GM18907 (cell line): ENCODE data around the gene PLA2G4F.

Experiments
- ATAC-seq: cut with Tn5 transposase; IDR thresholded peaks from one replicate; pipeline ENCODE4 v1.9.1; 2021; ENCODE audit warnings: mild to moderate bottlenecking, moderate library complexity; ENCODE audit not compliant: unreplicated experiment

The PLA2G4F gene

DNA sequence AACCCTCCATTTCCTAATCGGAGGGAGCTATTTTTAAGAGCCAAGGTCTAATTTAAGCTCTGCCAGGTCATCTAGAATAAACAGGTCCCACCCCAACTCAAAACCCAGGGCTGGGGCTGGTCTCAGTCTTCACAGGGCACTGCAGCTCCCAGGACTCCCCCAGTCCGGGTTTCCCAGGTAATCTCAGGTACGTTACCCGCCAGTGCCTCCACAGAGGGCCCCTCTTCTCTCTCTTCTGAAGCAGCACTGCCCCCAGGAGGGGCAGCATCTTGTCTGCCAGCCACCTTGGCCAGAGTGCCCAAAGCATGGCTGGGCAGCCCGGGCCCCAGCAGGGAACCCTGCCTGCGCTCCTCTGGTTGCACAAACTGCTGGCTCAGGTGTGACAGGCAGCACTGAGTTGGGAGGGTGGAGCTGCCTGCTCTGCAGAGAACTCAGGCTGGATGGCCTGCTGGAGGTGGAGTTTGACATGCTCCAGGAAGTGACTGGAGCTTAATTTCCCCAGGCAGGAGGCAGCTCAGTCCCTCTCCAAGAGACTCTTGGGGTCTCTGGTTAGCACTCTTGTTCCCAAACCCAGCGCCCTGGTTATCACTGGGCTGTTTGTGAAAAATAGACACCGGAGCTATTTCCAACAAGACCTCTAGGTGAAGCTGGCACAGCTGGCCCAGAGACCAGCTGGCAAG lies at the start of gene PLA2G4F:
Gene PLA2G4F, minus strand, starts transcription at position 394 of the 680 bp plus-strand sequence. Its CDS starts 87 bp downstream, at position 307.
- no peak for ATAC-seq

DNA sequence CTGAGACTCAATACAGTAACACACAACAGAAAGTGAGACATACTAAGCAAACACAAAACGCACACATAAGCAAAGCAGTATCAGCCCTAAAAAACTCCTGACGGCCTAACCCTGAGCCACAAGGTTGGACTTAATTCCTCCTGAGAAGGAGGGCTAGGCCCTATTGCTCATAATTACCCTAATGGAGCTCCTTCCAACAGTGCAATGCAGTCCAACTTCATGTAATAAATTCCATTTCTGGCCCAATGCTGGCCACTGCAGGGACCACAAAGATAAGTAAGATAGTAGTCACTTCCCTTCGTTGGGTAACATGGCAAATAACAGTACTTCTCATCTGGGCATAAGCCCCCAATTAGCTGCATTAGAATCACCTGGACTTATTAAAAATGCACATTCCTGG lies 47.5 kb upstream of the PLA2G4F start:
- no peak for ATAC-seq

GRCh38 chr15:42202653-42203052 lies 46.2 kb upstream of the PLA2G4F start:
- ATAC-seq: no peak

DNA sequence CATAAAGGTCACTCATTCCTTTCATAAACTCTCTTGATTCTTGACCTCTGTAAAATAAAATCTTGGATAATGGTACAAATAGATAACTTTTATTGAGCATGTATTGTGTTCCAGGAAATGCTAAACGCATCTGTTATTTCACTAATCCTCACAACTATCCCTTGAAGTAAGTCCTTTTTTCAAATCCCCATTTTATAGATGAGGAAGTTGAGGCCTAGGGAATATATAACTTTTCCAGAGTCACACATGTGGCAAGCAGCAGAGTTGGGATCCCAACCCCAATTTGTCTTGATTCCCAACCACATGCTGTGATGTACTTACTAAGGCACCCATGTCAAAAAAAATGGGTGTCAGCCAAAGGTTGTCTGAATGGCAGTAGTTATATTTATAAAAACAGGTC lies 45.4 kb upstream of the PLA2G4F start:
- no peak for ATAC-seq

DNA sequence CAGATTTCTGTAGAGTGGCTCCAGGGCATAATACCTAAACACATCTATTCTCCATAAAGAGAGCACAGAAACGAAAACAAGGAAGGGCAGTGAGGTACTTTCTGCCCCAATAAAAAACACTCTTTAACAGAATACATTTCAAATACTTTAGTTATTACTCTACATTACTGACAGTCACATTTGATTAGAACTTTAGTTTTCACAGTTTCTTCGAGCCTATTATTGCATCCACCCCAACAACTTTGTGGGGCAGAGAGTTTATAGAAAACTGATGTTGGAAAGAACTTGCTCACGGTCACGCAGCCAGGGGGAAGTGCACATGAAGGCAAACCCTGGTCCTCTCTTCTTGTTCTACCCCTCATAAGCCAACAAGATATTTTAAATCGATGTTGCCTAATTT lies 42.7 kb upstream of the PLA2G4F start:
- no peak for ATAC-seq

DNA sequence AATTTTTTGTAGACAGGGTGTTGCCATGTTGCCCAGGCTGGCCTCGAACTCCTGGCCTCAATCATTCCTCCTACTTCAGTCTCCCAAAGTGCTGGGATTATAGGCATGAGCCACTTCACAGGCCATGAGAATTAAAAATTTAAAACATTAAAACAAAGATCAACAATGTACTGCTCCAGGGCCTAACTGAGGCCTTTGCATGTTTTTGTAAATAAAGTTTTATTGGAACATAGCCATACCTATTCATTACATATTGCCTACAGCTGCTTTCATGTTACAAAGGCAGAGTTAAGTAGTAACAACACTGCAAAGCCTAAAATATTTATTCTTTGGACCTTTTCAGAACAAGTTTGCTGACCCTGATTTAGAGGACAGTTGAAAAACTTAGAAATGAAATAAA lies 42.1 kb upstream of the PLA2G4F start:
- ATAC-seq: no peak

DNA sequence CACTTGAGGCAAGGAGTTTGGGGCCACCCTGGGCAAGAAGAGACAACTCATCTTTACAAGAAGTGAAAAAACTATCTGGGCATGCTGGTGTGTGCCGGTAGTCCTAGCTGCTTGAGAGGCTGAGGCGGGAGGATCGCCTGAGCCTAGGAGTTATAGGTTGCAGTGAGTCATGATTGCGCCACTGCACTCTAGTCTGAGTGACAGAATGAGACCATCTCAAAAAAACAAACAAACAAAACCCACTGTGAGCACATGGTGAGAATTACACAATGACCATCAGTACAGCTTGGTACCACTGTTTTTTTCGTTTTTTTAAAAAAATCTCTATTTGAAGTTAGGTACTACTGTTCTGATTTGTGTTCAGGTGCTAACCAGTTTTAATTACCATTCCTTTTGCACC lies 38.1 kb upstream of the PLA2G4F start:
- no peak for ATAC-seq

GRCh38 chr15:42193383-42193782 lies 36.9 kb upstream of the PLA2G4F start:
- ATAC-seq: no peak

DNA sequence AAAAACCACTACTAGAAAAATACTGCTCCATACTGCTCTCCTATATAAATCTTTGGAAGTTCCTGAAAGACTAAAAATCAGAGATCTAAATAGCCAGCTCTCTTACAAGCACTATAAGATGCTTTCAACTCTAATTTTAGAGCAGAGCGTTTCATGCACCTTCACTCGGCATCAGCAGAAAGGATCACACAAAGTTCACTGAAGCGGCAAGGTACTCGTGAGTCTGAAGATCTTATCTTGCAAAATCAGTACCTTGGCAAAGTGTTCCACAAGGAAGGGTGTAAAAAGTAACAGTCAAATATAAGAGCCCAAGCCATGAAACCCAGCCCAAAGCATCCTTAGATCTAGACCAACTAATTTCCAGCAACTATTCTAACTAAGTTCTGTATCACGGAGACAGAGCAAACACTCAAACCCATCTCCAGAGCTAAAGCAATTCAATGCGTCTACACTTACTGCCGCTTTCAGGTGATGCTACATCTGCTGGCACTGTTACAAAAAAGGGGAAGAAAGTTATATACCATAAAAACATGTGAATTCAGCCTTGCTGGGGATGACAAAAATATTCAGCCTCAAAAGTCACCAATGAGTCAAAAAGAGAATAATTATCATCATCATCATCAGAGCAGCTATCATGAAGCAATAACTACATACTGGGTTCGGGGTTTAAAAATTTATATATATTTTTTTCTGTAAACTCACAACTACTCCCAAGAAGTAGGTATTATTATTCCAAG lies 35.3 kb upstream of the PLA2G4F start:
- ATAC-seq: no peak

DNA sequence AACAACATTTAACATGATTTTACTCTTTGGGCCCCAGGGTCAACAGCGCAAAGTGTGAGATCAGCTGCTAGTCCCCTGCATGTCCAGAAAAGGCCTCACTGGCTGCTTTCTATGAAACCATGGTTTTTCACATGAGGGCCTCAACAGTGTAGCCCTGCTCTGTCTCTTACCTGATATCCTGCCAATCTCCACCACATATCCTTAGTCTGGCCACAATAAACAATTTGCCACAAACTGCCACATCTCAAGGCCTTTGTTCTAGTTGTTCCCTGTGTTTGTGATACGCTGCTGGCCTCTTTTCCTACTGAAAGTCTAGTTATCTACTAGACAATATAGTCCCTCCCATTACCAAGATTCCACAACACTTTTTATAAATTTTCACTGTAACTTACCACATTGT lies 33.9 kb upstream of the PLA2G4F start:
- ATAC-seq: no peak

- no peak for ATAC-seq
Observed at GRCh38 chr15:42185801-42186200, 29.4 kb upstream of the PLA2G4F start.

DNA sequence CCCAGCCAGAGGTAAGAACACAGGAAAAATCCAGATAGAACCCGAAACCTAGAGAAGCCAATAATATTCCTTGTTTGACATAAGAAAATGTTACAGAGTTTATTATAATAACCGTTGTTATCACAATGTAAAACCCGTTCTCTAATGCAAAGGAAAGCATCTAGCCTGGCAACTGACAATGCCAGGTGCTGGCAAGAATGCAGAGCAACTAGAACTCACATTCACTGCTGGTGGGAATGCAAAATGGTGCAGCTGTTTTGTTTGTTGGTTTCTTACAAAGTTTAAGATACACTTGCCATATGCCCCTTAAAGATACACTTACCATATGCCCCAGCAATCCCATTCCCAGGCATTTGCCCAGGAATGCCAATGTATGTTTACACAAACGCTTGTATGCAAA lies 28.3 kb upstream of the PLA2G4F start:
- ATAC-seq: no peak

- no peak for ATAC-seq
Observed at GRCh38 chr15:42184296-42184695, 27.9 kb upstream of the PLA2G4F start.

DNA sequence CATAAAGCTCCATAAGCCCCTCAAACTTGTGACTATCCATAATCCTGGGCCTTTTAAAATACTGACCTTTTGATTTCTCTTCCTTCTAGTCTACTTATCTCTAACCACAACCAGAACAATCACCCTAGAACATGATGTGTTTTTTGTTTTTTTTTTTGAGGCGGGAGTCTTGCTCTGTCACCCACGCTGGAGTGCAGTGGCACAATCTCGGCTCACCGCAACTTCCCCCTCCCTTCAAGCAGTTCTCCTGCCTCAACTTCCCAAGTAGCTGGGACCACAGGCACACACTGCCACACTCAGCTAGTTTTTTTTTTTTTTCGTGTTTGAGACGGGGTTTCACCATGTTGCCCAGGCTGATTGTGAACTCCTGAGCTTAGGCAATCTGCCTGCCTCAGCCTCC lies 26.5 kb upstream of the PLA2G4F start:
- ATAC-seq: no peak

- ATAC-seq: no peak
Observed at GRCh38 chr15:42182328-42182886, 26.0 kb upstream of the PLA2G4F start.

DNA sequence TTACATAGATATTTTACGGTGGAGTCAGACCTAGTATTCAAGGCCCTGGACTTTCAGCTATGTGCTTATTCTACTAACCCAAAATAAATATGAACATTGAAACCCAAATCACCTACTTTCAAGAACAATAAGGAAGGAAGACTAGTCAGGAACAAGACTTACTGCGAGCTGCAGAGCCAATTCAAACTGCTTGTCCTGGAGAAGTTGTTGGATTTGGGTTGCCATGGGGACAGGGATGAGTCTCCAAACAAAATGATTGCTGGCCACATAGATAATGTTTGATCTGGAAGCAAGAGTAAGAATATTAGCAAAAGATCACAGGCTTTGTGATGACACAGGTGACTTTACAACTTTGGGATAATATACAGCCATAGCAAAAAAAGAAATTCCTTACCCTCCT lies 21.6 kb upstream of the PLA2G4F start:
- no peak for ATAC-seq

DNA sequence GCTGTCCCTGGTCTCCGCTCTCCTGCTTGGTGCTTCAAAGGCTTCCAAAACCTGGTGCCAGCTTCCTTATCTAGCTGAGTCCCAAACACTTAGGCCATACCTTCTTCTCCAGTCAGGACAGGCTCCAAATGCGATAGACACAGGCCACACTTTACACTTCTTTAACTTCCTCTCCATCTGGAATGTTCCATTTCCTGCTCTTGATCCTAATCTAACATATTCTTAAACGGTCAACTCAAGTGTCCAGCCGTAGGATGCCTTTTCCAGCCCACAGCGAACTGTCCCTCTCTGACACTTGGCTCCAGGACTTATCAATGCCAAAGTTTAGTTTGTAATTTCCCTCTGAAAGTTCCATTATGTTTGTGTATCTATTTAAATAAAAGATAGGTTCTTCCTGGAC lies 19.2 kb upstream of the PLA2G4F start:
- ATAC-seq: no peak

- ATAC-seq: no peak
Observed at GRCh38 chr15:42172475-42172874, 16.0 kb upstream of the PLA2G4F start.

- ATAC-seq: no peak
Observed at GRCh38 chr15:42171795-42172194, 15.4 kb upstream of the PLA2G4F start.

- no peak for ATAC-seq
Observed at GRCh38 chr15:42171122-42171521, 14.7 kb upstream of the PLA2G4F start.

DNA sequence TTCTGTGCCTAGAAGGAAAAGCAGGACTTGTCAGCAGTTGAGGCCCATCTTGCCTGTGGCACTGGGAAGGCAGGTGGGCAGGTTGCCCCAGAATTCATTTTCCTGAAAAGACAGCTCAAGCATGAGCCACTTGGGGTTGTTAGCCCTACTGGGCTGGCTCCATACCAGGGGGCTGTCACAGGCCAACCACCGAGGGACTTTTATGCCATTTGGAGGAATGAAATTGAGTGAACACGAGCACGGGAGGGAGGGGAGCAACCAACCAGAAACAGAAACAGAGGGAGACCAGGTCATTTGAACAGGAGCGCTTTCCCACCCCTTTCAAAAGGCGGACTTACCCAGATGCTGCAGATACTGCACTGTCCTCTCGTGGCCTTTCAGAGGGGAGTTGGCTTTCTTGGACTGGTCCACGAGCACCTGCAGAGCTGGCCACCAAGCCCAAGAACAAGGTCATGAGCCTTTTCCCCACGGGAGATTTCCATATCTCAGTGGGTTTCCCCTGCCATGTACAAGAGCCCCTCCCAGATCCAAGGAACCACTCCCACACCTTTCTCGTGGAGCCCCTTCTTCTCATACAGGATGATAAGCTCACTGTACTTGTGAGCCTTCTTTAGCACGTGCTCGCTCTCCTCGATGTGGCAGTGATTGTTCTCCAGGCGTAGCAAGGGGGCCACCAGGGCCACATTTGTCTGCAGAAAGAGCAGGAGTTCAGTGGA lies 9.9 kb upstream of the PLA2G4F start:
- ATAC-seq: no peak

- no peak for ATAC-seq
Observed at GRCh38 chr15:42165106-42165505, 8.7 kb upstream of the PLA2G4F start.
